K562 (cell line): Measurements from ENCODE around the gene MFAP2. TPM values are rescaled to one million over a fixed set of nuclear protein-coding genes. Genes with fewer than 3 reads are reported as not detected.

ENCODE experiments used
- ATAC-seq: fragments of 200-7000 bp; cut with Tn5 transposase; 3 replicates; pipeline ENCODE4 v1.9.1; 2020; ENCODE audit warnings: moderate library complexity
- BruUV-seq: library from RNA; stranded (reverse); fragments of 400-500 nt; replicated peaks from 2 replicates; lab custom pipeline; 2021; lab: Mats Ljungman, UMichigan
- CTCF ChIA-PET: fragments of 300-600 bp; formaldehyde crosslinking; extraction: SDS; loops from one replicate; lab custom pipeline; 2021; ENCODE audit warnings: low intra/inter-chr PET ratio; lab: Yijun Ruan, JAX
- POLR2A ChIA-PET: fragments of 300-600, 350-650 bp; sonication (Branson Sonifier 250); formaldehyde crosslinking; extraction: SDS; loops from one replicate; lab custom pipeline; 2021; ENCODE audit warnings: antibody characterized with exemption, inconsistent platforms; lab: Yijun Ruan, JAX
- DNase-seq, 4 experiments: peaks; one replicate each; pipeline versions ENCODE4 v3.0.0 to v3.0.0-alpha.2; 2011 to 2018; ENCODE audit warnings: low spot score in 3 of 4, mixed read lengths in 3 of 4; ENCODE audit errors: extremely low read depth in 1 of 4
- FAIRE-seq: peaks from 2 replicates; lab custom pipeline; 2011; peaks lifted over from hg19 to GRCh38; lab: Jason Lieb, UNC
- H2AFZ ChIP-seq: 2 replicates; pipeline ENCODE4 v1.6.0; 2011; ENCODE audit warnings: low read depth, low read length, control low read depth, inconsistent platforms
- H3K27ac ChIP-seq: fragments of 200-600 bp; 3 replicates; pipeline ENCODE4 v1.8.0; 2011; ENCODE audit warnings: low read depth, mild to moderate bottlenecking, control low read depth, inconsistent platforms, low read length, moderate library complexity, mixed read lengths; ENCODE audit errors: extremely low read depth
- H3K27me3 ChIP-seq, 2 experiments: fragments of 300-600 bp in 1 of 2; 2 replicates in 1 of 2; 3 replicates in 1 of 2; pipeline versions ENCODE4 v1.6.0 to v1.8.0; 2011; ENCODE audit warnings: inconsistent platforms in 2 of 2, low read length in 2 of 2, mild to moderate bottlenecking in 1 of 2, mixed read lengths in 1 of 2, moderate library complexity in 1 of 2; ENCODE audit not compliant: control insufficient read depth in 2 of 2, insufficient read depth in 2 of 2
- H3K36me3 ChIP-seq: fragments of 300-600 bp; 3 replicates; pipeline ENCODE4 v1.8.0; 2011; ENCODE audit warnings: mild to moderate bottlenecking, low read length, inconsistent platforms; ENCODE audit not compliant: control insufficient read depth, insufficient read depth
- H3K4me1 ChIP-seq, 2 experiments: fragments of 200-600 bp in 1 of 2; replicated peaks in 1 of 2; 2 replicates in 1 of 2; 3 replicates in 1 of 2; pipeline versions ENCODE4 v1.5.1 to v1.8.0; 2011; ENCODE audit warnings: inconsistent platforms in 2 of 2, low read length in 2 of 2, mild to moderate bottlenecking in 1 of 2, mixed read lengths in 1 of 2, moderate library complexity in 1 of 2; ENCODE audit not compliant: control insufficient read depth in 2 of 2, insufficient read depth in 2 of 2
- H3K4me2 ChIP-seq: 2 replicates; pipeline ENCODE4 v1.6.1; 2011; ENCODE audit warnings: low read length, control low read depth, inconsistent platforms, mixed read lengths; ENCODE audit not compliant: insufficient read depth
- H3K4me3 ChIP-seq: fragments of 200-600 bp; sonication (generic), shearing (Covaris generic); 2 replicates; pipeline ENCODE4 v1.5.1; 2016; ENCODE audit warnings: control low read depth, inconsistent platforms
- H3K79me2 ChIP-seq: fragments of 200-600 bp; 3 replicates; pipeline ENCODE4 v1.8.0; 2011; ENCODE audit warnings: low read length, inconsistent platforms; ENCODE audit not compliant: control insufficient read depth, insufficient read depth
- H3K9ac ChIP-seq, 2 experiments: 2 replicates each; pipeline versions ENCODE4 v1.6.0 to v1.6.1; 2011; ENCODE audit warnings: low read depth in 2 of 2, low read length in 2 of 2, control low read depth in 1 of 2, inconsistent platforms in 1 of 2, mild to moderate bottlenecking in 1 of 2, mixed read lengths in 1 of 2; ENCODE audit not compliant: insufficient read depth in 1 of 2
- H3K9me1 ChIP-seq: one replicate; pipeline ENCODE4 v1.6.0; 2011; ENCODE audit warnings: inconsistent platforms, mild to moderate bottlenecking, low read length, moderate library complexity; ENCODE audit not compliant: control insufficient read depth, insufficient read depth
- H3K9me3 ChIP-seq: replicated peaks from 2 replicates; pipeline ENCODE4 v1.5.1; 2011; ENCODE audit warnings: low read depth, low read length, inconsistent platforms; ENCODE audit not compliant: control insufficient read depth, insufficient read depth
- H4K20me1 ChIP-seq: replicated peaks from 2 replicates; pipeline ENCODE4 v1.6.1; 2011; ENCODE audit warnings: low read length, inconsistent platforms, mixed read lengths; ENCODE audit not compliant: control insufficient read depth, insufficient read depth
- EWSR1 ChIP-seq: fragments of 450-650 bp; IDR thresholded peaks from 2 replicates; pipeline ENCODE4 v1.6.1; 2018; ENCODE audit warnings: borderline replicate concordance, mild to moderate bottlenecking, low read depth, moderate library complexity; ENCODE audit not compliant: partially characterized antibody
- GABPA ChIP-seq: fragments of 200-800 bp; sonication (Bioruptor generic); conservative IDR thresholded peaks from 2 replicates; pipeline ENCODE4 v1.6.1; 2016; ENCODE audit warnings: low read depth, missing genetic modification characterization, missing compliant biosample characterization
- POLR2AphosphoS2 ChIP-seq: IDR thresholded peaks from 2 replicates; pipeline ENCODE4 v1.6.1; 2012; ENCODE audit warnings: low read length, improper control_type of control experiment
- RBM25 ChIP-seq: fragments of 200-400 bp; formaldehyde crosslinking; IDR thresholded peaks from 2 replicates; pipeline ENCODE4 v1.6.1; 2018; ENCODE audit warnings: low read length, low read depth, moderate library complexity; ENCODE audit not compliant: severe bottlenecking
- U2AF2 ChIP-seq: fragments of 200-400 bp; formaldehyde crosslinking; optimal IDR thresholded peaks from 2 replicates; pipeline ENCODE3; 2017; ENCODE audit warnings: low read depth, mild to moderate bottlenecking, low read length
- ZNF121 ChIP-seq: sonication (generic); formaldehyde crosslinking; conservative IDR thresholded peaks from 2 replicates; pipeline ENCODE4 v1.8.0; 2022; ENCODE audit warnings: missing genetic modification reagents
- WGBS: fragments of 100-300 bp; shearing (Covaris generic); methylation state at CpG from one replicate; pipeline ENCODE4 v1.1.6; 2016; ENCODE audit warnings: low coverage, mixed read lengths; ENCODE audit not compliant: insufficient coverage; ENCODE audit errors: missing lambda C conversion rate; 5-methylcytosine and 5-hydroxymethylcytosine counted together
- in situ Hi-C: fragments of 300-500 bp; cut with MboI; formaldehyde crosslinking; loops from 4 replicates; pipeline ENCODE4 v1.15.0; 2018; ENCODE audit warnings: inconsistent platforms, mixed read lengths
- intact Hi-C: fragments of 100-400 bp; cut with micrococcal nuclease; formaldehyde crosslinking; loops from 2 replicates; pipeline ENCODE4 v1.14.2; 2022
- polyA plus RNA-seq, 8 experiments: library from polyadenylated mRNA; depleted of rRNA in 4 of 8; stranded (reverse) in 5 of 8; unstranded in 3 of 8; fragments of >200 nt; fragmentation: Nextera tagmentation in 2 of 8; fragmentation: Illumina TruSeq in 1 of 8; extraction: Ambion mirVana in 2 of 8; extraction: Trizol in 1 of 8; gene quantifications; 2 replicates each; pipeline versions ENCODE4 v1.2.1 to v1.2.3, GENCODE V29; 2011 to 2014; ENCODE audit warnings: inconsistent platforms in 1 of 8, missing spikeins in 1 of 8
- total RNA-seq, 7 experiments: library from RNA; depleted of rRNA in 6 of 7; stranded (reverse); fragments of >200 nt in 6 of 7; fragmentation: Illumina TruSeq in 2 of 7; extraction: Trizol in 2 of 7; gene quantifications; 2 replicates each; pipeline versions ENCODE4 v1.2.1 to v1.2.3, GENCODE V29; 2011 to 2021; ENCODE audit warnings: low replicate concordance in 1 of 7

MFAP2 gene
- total and polyA plus RNA-seq, 9 of the 15 experiments (the other 6 are each of a cell fraction or from before 2014, with no cell fraction given), result not detected

GRCh38 chr1:17017435-17017834 lies 37.0 kb upstream of the MFAP2 start:
- no peak for FAIRE-seq
- no peak for TF ChIP-seq GABPA (tag)
- peak; percentile 96 for TF ChIP-seq ZNF121 (CRISPR knock-in tag)
- peak; percentile 52 for TF ChIP-seq RBM25
- TF ChIP-seq POLR2AphosphoS2, result peak; percentile 61; the same call in 1 of the 2 replicates
- TF ChIP-seq EWSR1, result no peak
- TF ChIP-seq, all 486 proteins: peak for 3
- intact Hi-C loops, result no loop called here

DNA sequence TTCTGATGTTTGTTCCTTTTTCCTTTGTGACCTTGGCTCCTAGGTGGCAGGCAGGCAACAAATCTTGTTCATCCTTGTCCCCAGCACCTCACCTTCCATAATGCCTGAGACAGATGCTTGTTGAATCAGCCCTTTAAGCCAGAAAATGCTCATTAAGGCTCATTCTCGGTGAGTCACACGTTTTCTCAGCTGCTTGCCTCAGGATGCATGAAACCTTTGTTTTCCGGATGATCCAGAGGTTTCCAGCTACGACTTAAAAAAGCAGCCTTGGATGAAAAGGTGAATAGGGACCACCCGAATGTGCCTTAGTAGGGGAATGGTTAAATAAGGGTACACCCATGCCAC lies 35.9 kb upstream of the MFAP2 start:
- no peaks in the 10 kb centered on the region for H3K27me3 ChIP-seq
- no peak overlapping the region for H2AFZ ChIP-seq
- ATAC-seq, result no peak
- DNase-seq, result no peak
- ChIA-PET POLR2A (interaction anchor here (1.1 to 1.5 kb wide), 2 partner anchors 12 to 111 kb away, joined by 3 to 7 read pairs; no protein-coding TSS in a partner anchor), CTCF (no interaction called here)
- TF ChIP-seq U2AF2, result no peak
- no peak overlapping the region for H3K9ac ChIP-seq
- H3K9me1 ChIP-seq, result no peaks in the 10 kb centered on the region
- no peak for FAIRE-seq
- H3K9me3 ChIP-seq, result no peaks in the 10 kb centered on the region
- intact Hi-C loops, result no loop called here
- in situ Hi-C loops, result no loop called here
- no TSS peak for BruUV-seq
- H3K36me3 ChIP-seq, result peaks cover 35% of the 10 kb centered on the region
- H3K4me2 ChIP-seq, result no peak overlapping the region
- H3K4me3 ChIP-seq, result no peak overlapping the region
- WGBS, result 52% methylated on average over 5 of the region's 5 CpGs
- peak overlapping the region; percentile 8; the same call in 1 of the 3 replicates for H3K27ac ChIP-seq
- no peaks in the 10 kb centered on the region for H4K20me1 ChIP-seq
- peaks cover 18 to 28% of the 10 kb centered on the region in 2 experiments for H3K4me1 ChIP-seq
- H3K79me2 ChIP-seq, result no peaks in the 10 kb centered on the region

More at GRCh38 chr1:17017435-17017834, 37.0 kb upstream of the MFAP2 start:
- CTCF ChIA-PET, result no interaction called here
- Histone ChIP-seq H3K9ac (no peak overlapping the region), H4K20me1 (no peaks in the 10 kb centered on the region), H3K36me3 (peaks cover 46% of the 10 kb centered on the region), H3K4me2 (no peak overlapping the region), H3K4me3 (no peak overlapping the region), H3K27me3 (no peaks in the 10 kb centered on the region), H3K9me3 (no peaks in the 10 kb centered on the region), H3K4me1 (peaks cover 7 to 23% of the 10 kb centered on the region in 2 experiments), H3K79me2 (no peaks in the 10 kb centered on the region), H2AFZ (no peak overlapping the region), H3K9me1 (no peaks in the 10 kb centered on the region), H3K27ac (no peak overlapping the region)
- POLR2A ChIA-PET, result no interaction called here
- ATAC-seq, result no peak
- in situ Hi-C loops, result no loop called here
- 92% methylated on average over 7 of the region's 7 CpGs for WGBS
- no TSS peak for BruUV-seq
- no peak for DNase-seq
